Adrenal gland (tissue), 12 donors: ENCODE data around the gene MARCHF10. TPM values are rescaled to one million over a fixed set of nuclear protein-coding genes. Genes with fewer than 3 reads are reported as not detected.

Experiments
- DNase-seq, 7 donors: peaks; one replicate each; pipeline ENCODE4 v3.0.0-alpha.2; 2019 to 2020
- H3K27ac ChIP-seq, 5 donors: fragments of 200-600 bp; sonication (generic) in 4 of 5; 1 replicate in 3 of 5; 2 replicates in 2 of 5; pipeline versions ENCODE4 v1.5.1 to v1.8.0; 2016 to 2020; ENCODE audit warnings: mild to moderate bottlenecking in 1 of 5
- H3K27me3 ChIP-seq: fragments of 200-600 bp; 2 replicates; pipeline ENCODE4 v1.8.0; 2021
- H3K36me3 ChIP-seq, 2 donors: fragments of 200-600 bp; replicated peaks in 1 of 2; 1 replicate in 1 of 2; 2 replicates in 1 of 2; pipeline versions ENCODE4 v1.5.1 to v1.8.0; 2018 to 2022
- H3K4me1 ChIP-seq, 2 donors: fragments of 200-600 bp; replicated peaks in 1 of 2; 1 replicate in 1 of 2; 2 replicates in 1 of 2; pipeline versions ENCODE4 v1.5.1 to v1.8.0; 2018 to 2021
- H3K4me3 ChIP-seq, 4 donors: fragments of 200-600 bp; sonication (generic) in 3 of 4; one replicate each; pipeline ENCODE4 v1.5.1; 2016 to 2018
- H3K9me3 ChIP-seq, 3 donors: fragments of 200-600 bp; sonication (generic) in 1 of 3; replicated peaks in 1 of 3; 1 replicate in 2 of 3; 2 replicates in 1 of 3; pipeline versions ENCODE4 v1.5.1 to v1.8.0; 2016 to 2021
- POLR2A ChIP-seq, 2 donors: fragments of 450-650 bp; IDR thresholded peaks; one replicate each; pipeline ENCODE4 v1.6.1; 2017; ENCODE audit warnings: antibody characterized with exemption in 2 of 2, mild to moderate bottlenecking in 2 of 2, moderate library complexity in 1 of 2
- WGBS, 4 donors: extraction: QIAGEN DNeasy Blood & Tissue Kit in 2 of 4; methylation state at CpG; one replicate each; pipeline versions ENCODE4 v1.1.5 to v1.1.7; 2013 to 2017; 5-methylcytosine and 5-hydroxymethylcytosine counted together
- intact Hi-C, 2 donors: fragments of 100-400 bp; cut with DNase I; formaldehyde crosslinking; loops; one replicate each; pipeline versions ENCODE4 v1.14.1 to v1.15.0; 2022 to 2023
- polyA plus RNA-seq, 3 donors: library from polyadenylated mRNA; stranded (reverse); fragments of 200-250 nt in 2 of 3; fragments of 350-450 nt in 1 of 3; fragmentation: Illumina TruSeq in 1 of 3; extraction: RNeasy Lipid Tissue Mini Kit (QIAGEN cat#74804) in 1 of 3; gene quantifications; one replicate each; pipeline ENCODE4 v1.2.3, GENCODE V29; 2013 to 2014
- total RNA-seq, 9 donors: library from RNA; depleted of rRNA in 4 of 9; stranded (reverse); fragments of >200 nt in 4 of 9; fragments of 120-200 nt in 1 of 9; fragmentation: NEBNext Ultra II Directional in 1 of 9; extraction: Animal tissue kit (Norgen Biotek cat#: 25700) in 1 of 9; gene quantifications; one replicate each; pipeline versions ENCODE4 v1.1.0 to v1.2.4, GENCODE V29; 2013 to 2023
- TF ChIP-seq, protein P1 (sequence below), 6 experiments: fragments of 450-650 bp in 4 of 6; fragments of 200-600 bp in 2 of 6; sonication (generic) in 1 of 6; IDR thresholded peaks; 1 replicate in 5 of 6; 2 replicates in 1 of 6; pipeline versions ENCODE4 v1.5.1 to v1.8.0; 2016 to 2021; ENCODE audit warnings: antibody characterized with exemption in 6 of 6, mild to moderate bottlenecking in 2 of 6, moderate library complexity in 1 of 6
- donor health status: healthy with polysubstance abuse.
- donor health status: Bipolar disorder and iron deficiency.
- donor health status: DM: yes; HTN: yes; CAD: no.
- donor health status: DM: no; HTN: no; CAD: no.
- donor health status: DM: no; HTN: no; CAD: no.
- donor health status: DM: yes; HTN: yes; CAD: no.

The MARCHF10 gene
- total and polyA plus RNA-seq, 12 donors, result 0.31 to 0.64 (median 0.43) TPM; not detected in 8

DNA sequence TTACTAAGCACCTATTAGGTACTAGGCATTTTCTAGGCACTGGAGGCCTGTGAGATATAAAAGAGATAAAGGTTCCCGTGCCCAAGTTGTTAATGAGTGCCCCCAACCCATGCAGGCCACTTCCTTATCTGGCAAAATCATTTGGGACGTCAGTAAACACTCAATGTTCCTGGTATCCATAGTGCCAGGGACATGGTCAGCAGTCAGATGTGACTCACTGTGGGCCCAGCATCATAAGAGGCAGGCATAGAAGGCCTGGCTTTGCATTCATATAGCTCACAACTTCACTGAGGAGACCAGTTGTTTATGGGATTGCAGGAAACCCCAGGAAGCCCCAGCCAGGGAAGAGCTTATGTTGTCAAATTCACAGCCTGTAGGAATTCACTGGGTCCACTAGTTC, 99.5 kb downstream of the MARCHF10 start:
- H3K27me3 ChIP-seq, result no peaks in the 10 kb centered on the region
- intact Hi-C loops, result loop anchor here (5.0 to 10.0 kb wide), 3 partner anchors 259 to 706 kb away; partner anchors contain the start of gene TANC2 (in 1 of the 2)
- TF ChIP-seq POLR2A (IDR thresholded peaks at IDR 0.05), result no peak
- TF ChIP-seq, protein P1, sequence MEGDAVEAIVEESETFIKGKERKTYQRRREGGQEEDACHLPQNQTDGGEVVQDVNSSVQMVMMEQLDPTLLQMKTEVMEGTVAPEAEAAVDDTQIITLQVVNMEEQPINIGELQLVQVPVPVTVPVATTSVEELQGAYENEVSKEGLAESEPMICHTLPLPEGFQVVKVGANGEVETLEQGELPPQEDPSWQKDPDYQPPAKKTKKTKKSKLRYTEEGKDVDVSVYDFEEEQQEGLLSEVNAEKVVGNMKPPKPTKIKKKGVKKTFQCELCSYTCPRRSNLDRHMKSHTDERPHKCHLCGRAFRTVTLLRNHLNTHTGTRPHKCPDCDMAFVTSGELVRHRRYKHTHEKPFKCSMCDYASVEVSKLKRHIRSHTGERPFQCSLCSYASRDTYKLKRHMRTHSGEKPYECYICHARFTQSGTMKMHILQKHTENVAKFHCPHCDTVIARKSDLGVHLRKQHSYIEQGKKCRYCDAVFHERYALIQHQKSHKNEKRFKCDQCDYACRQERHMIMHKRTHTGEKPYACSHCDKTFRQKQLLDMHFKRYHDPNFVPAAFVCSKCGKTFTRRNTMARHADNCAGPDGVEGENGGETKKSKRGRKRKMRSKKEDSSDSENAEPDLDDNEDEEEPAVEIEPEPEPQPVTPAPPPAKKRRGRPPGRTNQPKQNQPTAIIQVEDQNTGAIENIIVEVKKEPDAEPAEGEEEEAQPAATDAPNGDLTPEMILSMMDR (IDR thresholded peaks at IDR 0.05), result no peak
- H3K4me1 ChIP-seq, result peaks cover 4 to 16% of the 10 kb centered on the region in 2 donors
- no peaks in the 10 kb centered on the region for H3K36me3 ChIP-seq
- 57 to 71% (median 68%) methylated on average over 2 of the region's 2 CpGs for WGBS, 4 donors
- peak in 1 of 7 donors; percentile 18 for DNase-seq
- H3K27ac ChIP-seq, result no peak overlapping the region
- H3K9me3 ChIP-seq, result peaks cover 0 to 4% (median 0%) of the 10 kb centered on the region in 3 donors
- no peak overlapping the region for H3K4me3 ChIP-seq

DNA sequence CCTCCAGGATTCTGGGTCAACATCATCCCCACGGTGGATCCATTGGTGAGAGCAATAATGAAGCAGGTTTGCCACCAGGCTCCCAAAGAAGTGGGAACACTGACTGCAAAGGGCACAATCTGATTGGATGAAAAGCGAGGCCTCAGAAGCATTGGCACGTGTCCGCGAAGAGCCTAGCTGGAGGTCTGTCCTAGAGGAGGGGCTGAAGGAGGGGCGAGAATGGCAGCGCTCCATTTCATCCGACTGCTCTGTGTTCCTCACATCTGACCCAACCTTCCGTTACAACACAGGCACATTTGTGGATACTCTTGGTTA, 100.7 kb downstream of the MARCHF10 start:
- intact Hi-C loops, result loop anchor here (5.0 to 10.0 kb wide), 3 partner anchors 260 to 707 kb away; partner anchors contain the start of gene TANC2 (in 1 of the 2)
- Histone ChIP-seq H3K27me3 (no peaks in the 10 kb centered on the region), H3K9me3 (peaks cover 0 to 4% (median 0%) of the 10 kb centered on the region in 3 donors), H3K4me3 (no peak overlapping the region), H3K36me3 (no peaks in the 10 kb centered on the region), H3K27ac (no peak overlapping the region), H3K4me1 (peaks cover 4 to 18% of the 10 kb centered on the region in 2 donors)
- no peak for TF ChIP-seq POLR2A (IDR thresholded peaks at IDR 0.05)
- TF ChIP-seq, protein P1 (IDR thresholded peaks at IDR 0.05), result no peak
- peak in 2 of 7 donors; percentile 5 to 14 for DNase-seq
- 92 to 96% (median 93%) methylated on average over 9 of the region's 9 CpGs for WGBS, 4 donors

DNA sequence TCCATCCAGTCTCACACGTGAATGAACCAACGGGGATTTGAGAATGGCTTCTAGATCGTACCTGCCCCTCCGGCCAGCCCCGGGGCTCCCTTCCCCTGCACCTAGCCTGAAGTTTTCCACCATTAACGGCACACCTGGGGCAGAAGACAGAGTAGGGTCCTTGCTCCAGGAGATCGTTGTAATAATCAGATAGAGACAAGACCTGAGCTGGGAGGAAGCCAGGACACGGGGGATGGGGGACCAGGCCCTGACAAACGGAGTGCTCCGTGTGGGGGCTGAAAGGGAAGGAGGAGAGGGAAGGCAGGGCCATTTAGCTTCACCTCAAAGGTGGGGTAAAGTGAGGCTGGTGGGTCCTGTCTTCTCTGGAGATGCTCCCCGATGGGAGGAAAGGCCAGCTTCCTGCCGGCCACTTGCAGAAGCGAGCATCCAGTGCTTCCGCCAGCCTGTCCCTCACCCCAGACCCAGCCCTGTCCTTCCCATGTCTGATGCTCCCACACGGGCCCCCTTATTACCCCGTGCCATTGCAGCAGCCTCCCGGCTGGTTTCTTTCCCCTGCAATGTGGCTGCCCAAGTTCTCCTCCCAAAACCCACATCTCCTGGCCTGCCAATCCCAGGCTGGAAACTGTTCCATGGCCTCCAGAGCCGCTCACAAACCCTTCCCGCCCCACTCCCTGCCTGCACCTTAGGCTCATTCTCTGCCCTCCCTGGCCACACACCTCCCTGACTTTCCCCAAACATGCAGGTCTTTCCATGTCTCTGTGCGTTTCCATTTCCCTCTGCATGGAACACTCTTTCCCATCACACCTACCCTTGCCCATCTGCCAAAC, 101.3 kb downstream of the MARCHF10 start:
- WGBS, 4 donors, result 85 to 90% (median 87%) methylated on average over 15 to 20 of the region's 20 CpGs
- Histone ChIP-seq H3K4me1 (peaks cover 4 to 12% of the 10 kb centered on the region in 2 donors), H3K36me3 (no peaks in the 10 kb centered on the region), H3K27me3 (no peaks in the 10 kb centered on the region), H3K27ac (peak overlapping the region in 1 of 5 donors; percentile 68), H3K9me3 (peaks cover 0 to 4% (median 0%) of the 10 kb centered on the region in 3 donors), H3K4me3 (no peak overlapping the region)
- DNase-seq, result peak in 1 of 7 donors; percentile 3
- intact Hi-C loops, result loop anchor here (5.0 to 10.0 kb wide), 3 partner anchors 260 to 708 kb away; partner anchors contain the start of gene TANC2 (in 1 of the 2)
- no peak for TF ChIP-seq POLR2A (IDR thresholded peaks at IDR 0.05)
- TF ChIP-seq, protein P1 (IDR thresholded peaks at IDR 0.05), result no peak

DNA sequence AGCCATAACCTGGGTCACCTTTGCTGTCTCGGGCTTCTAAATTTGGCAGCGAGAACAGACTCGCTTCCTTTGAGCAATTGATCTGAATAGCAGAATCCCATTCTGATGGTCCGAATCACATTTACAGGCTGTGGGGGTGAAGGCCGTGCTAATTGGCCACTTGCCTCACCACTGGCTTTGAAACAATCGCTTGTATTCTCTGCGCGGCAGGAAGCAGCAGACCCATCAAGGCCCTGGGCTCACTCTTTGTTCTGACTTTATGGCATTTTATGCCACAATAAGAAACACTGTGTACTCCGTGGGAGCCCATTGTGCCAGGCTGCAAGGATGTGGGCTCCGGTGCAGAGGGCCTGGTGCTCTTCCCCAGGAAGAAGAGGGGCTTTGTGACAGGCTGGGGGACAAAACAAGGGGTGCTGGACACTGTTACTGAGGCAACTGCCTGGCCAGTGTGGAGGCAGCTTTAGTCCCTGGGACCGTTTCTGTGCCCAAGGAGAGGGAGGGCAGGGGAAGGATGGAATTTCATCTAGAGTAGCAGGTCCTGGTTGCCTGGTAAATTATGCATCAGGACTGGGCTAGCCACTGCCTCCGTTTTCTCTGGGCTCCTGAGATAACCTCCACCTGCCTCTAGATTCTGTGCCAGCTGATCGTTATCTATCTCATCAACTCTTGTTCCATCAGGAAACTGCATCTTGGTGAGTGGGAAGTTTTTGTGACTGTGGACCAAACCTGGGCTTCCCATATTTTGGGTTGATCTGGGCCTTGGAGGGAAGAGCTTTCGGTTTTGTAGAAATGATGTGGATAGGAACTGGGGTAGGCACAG, 102.1 kb downstream of the MARCHF10 start:
- DNase-seq, result peak in 3 of 7 donors; percentile 31 to 68 (median 46)
- peak overlapping the region in 1 of 5 donors; percentile 68 for H3K27ac ChIP-seq
- WGBS, 4 donors, result 60 to 66% (median 65%) methylated on average over 11 to 14 of the region's 14 CpGs

More for the DNA sequence above, 102.1 kb downstream of the MARCHF10 start:
- peaks cover 4 to 11% of the 10 kb centered on the region in 2 donors for H3K4me1 ChIP-seq
- no peaks in the 10 kb centered on the region for H3K36me3 ChIP-seq
- H3K27me3 ChIP-seq, result no peaks in the 10 kb centered on the region
- intact Hi-C loops, result loop anchor here (5.0 to 10.0 kb wide), 3 partner anchors 261 to 709 kb away; partner anchors contain the start of gene TANC2 (in 1 of the 2)
- peaks cover 0 to 4% (median 0%) of the 10 kb centered on the region in 3 donors for H3K9me3 ChIP-seq
- no peak overlapping the region for H3K4me3 ChIP-seq
- no peak for TF ChIP-seq POLR2A (IDR thresholded peaks at IDR 0.05)
- TF ChIP-seq, protein P1 (IDR thresholded peaks at IDR 0.05), result no peak
